Body of pancreas (tissue), 4 donors: ENCODE measurements around the gene HEXIM2. TPM values are rescaled to one million over a fixed set of nuclear protein-coding genes. Genes with fewer than 3 reads are reported as not detected.

Experiments
- ATAC-seq: fragments of 150-250 bp; one replicate; pipeline ENCODE4 v1.9.1; 2016
- DNase-seq, 4 donors: peaks; one replicate each; pipeline ENCODE4 v3.0.0-alpha.2; 2019
- H3K27ac ChIP-seq, 4 donors: fragments of 200-600 bp; sonication (generic); 1 replicate in 3 of 4; 2 replicates in 1 of 4; pipeline versions ENCODE4 v1.5.1 to v1.6.1; 2016 to 2019; ENCODE audit warnings: mild to moderate bottlenecking in 1 of 4, mixed read lengths in 1 of 4, moderate library complexity in 1 of 4
- H3K27me3 ChIP-seq, 2 donors: fragments of 200-600 bp; sonication (generic); one replicate each; pipeline ENCODE4 v1.6.0; 2016; ENCODE audit warnings: mild to moderate bottlenecking in 1 of 2
- H3K36me3 ChIP-seq, 2 donors: fragments of 200-600 bp; sonication (generic); replicated peaks in 1 of 2; 2 replicates each; pipeline ENCODE4 v1.5.1; 2016; ENCODE audit warnings: low read depth in 2 of 2; ENCODE audit not compliant: insufficient read depth in 1 of 2
- H3K4me1 ChIP-seq: fragments of 200-600 bp; sonication (generic); one replicate; pipeline ENCODE4 v1.6.0; 2016
- H3K4me3 ChIP-seq, 2 donors: fragments of 200-600 bp; sonication (generic); 1 replicate in 1 of 2; 2 replicates in 1 of 2; pipeline ENCODE4 v1.5.1; 2016 to 2019
- H3K9me3 ChIP-seq, 3 donors: fragments of 200-600 bp; sonication (generic); 1 replicate in 2 of 3; 2 replicates in 1 of 3; pipeline ENCODE4 v1.5.1; 2016
- CTCF ChIP-seq, 7 experiments: fragments of 450-650 bp in 4 of 7; fragments of 200-600 bp in 3 of 7; sonication (generic) in 3 of 7; IDR thresholded peaks; one replicate each; pipeline ENCODE4 v1.5.1; 2016 to 2019; ENCODE audit warnings: antibody characterized with exemption in 7 of 7
- POLR2A ChIP-seq, 3 donors: fragments of 450-650 bp; IDR thresholded peaks; one replicate each; pipeline ENCODE4 v1.6.1; 2016; ENCODE audit warnings: antibody characterized with exemption in 3 of 3, mild to moderate bottlenecking in 2 of 3
- WGBS, 2 donors: methylation state at CpG; one replicate each; pipeline ENCODE4 v1.1.5; 2017; 5-methylcytosine and 5-hydroxymethylcytosine counted together
- intact Hi-C: fragments of 100-400 bp; cut with DNase I; formaldehyde crosslinking; loops from one replicate; pipeline ENCODE4 v1.15.1; 2023
- total RNA-seq, 2 donors: library from RNA; depleted of rRNA; stranded (reverse); fragments of >200 nt; gene quantifications; one replicate each; pipeline ENCODE4 v1.1.0, GENCODE V29; 2016

HEXIM2 gene
- total RNA-seq, 2 donors from 2014 or later = 5.9 to 10.1 TPM

DNA sequence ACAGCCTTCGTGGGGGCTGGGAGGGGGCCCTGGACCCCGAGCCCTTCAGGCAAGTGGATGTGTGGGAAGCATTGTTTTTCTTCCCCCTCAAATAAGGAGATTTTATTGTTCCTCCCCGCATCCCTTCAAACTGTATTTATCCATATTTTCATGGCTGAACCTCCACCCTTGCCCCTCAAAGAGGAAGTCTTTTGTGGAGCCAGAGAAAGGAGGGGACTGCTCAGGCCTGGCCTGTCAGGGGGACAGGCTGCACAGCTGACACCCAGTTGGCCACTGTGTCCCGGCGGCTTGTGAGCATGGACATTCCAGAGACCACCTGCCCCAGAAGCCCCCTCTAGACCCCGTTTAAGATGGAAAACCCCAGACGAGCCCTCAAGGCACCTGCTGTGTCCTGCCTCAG lies 15.9 kb downstream of the HEXIM2 start:
- intact Hi-C loops = no loop called here
- no peak for DNase-seq
- Histone ChIP-seq H3K4me1 (peaks cover 22% of the 10 kb centered on the region), H3K36me3 (no peaks in the 10 kb centered on the region), H3K4me3 (no peak overlapping the region), H3K27me3 (no peaks in the 10 kb centered on the region), H3K27ac (no peak overlapping the region), H3K9me3 (no peaks in the 10 kb centered on the region)
- WGBS, 2 donors = 78 to 96% methylated on average over 5 to 7 of the region's 7 CpGs
- ATAC-seq = no peak
- TF ChIP-seq CTCF (IDR thresholded peaks at IDR 0.05) (no peak), POLR2A (IDR thresholded peaks at IDR 0.05) (no peak)

DNA sequence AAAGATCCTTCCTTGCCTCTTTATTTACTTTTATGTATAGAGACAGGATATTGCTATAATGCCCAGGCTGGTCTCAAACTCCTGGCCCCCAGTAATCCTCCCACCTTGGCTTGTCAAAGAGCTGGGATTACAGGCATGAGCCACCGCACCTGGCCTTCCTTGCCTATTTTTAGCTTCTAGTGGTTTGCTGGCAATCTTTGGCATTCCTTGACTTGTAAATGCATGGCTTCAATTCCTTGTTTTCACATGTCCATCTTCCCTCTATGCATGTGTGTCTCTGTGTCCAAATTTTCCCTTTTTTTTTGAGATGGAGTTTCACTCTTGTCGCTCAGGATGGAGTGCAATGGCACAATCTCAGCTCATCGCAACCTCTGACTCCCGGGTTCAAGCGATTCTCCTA lies 22.5 kb downstream of the HEXIM2 start:
- no peak overlapping the region for H3K4me3 ChIP-seq
- no peaks in the 10 kb centered on the region for H3K9me3 ChIP-seq
- intact Hi-C loops = no loop called here
- no peak overlapping the region for H3K27ac ChIP-seq
- WGBS, 2 donors = 93% methylated on average over 5 of the region's 5 CpGs
- DNase-seq = no peak
- ATAC-seq = no peak
- no peaks in the 10 kb centered on the region for H3K27me3 ChIP-seq
- no peak for TF ChIP-seq CTCF (IDR thresholded peaks at IDR 0.05)
- no peak for TF ChIP-seq POLR2A (IDR thresholded peaks at IDR 0.05)
- no peaks in the 10 kb centered on the region for H3K36me3 ChIP-seq
- no peaks in the 10 kb centered on the region for H3K4me1 ChIP-seq

DNA sequence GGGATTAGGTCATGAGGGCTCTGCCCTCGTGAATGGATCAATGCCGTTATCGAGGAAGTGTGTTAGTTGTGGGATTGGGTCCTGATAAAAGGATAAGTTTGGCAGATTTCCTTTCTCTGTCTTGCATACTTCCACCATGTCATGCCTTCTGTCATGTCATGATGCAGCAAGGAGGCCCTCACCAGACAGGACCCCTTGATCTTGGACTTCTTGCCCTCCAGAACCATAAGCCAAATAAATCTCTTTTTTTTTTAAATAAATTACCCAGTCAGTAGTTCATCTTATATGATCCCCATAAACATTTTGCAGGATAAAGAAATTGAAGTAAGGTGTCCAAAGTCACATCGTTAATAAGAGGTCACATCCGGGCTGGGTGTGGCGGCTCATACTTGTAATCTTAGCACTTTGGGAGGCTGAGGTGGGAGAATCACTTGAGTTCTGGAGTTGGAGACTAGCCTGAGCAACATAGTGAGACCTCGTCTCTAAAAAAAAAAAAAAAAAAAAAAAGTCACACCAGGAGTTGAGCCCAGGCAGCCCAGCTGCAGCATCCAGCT lies 25.2 kb downstream of the HEXIM2 start:
- H3K27ac ChIP-seq = no peak overlapping the region
- H3K4me3 ChIP-seq = no peak overlapping the region
- no peak for TF ChIP-seq POLR2A (IDR thresholded peaks at IDR 0.05)
- no peak for TF ChIP-seq CTCF (IDR thresholded peaks at IDR 0.05)
- no peak for ATAC-seq
- H3K27me3 ChIP-seq = no peaks in the 10 kb centered on the region
- 62 to 71% methylated on average over 7 of the region's 7 CpGs for WGBS, 2 donors
- peaks cover 12% of the 10 kb centered on the region for H3K4me1 ChIP-seq
- H3K36me3 ChIP-seq = no peaks in the 10 kb centered on the region
- intact Hi-C loops = no loop called here
- no peaks in the 10 kb centered on the region for H3K9me3 ChIP-seq
- DNase-seq = no peak

- intact Hi-C loops = no loop called here
- 57% methylated on average over 2 of the region's 2 CpGs for WGBS, 2 donors
These were observed 27.3 kb downstream of the HEXIM2 start for GRCh38 chr17:45189009-45189408.

More at GRCh38 chr17:45189009-45189408, 27.3 kb downstream of the HEXIM2 start:
- no peaks in the 10 kb centered on the region for H3K36me3 ChIP-seq
- no peaks in the 10 kb centered on the region for H3K9me3 ChIP-seq
- H3K27me3 ChIP-seq = no peaks in the 10 kb centered on the region
- no peak overlapping the region for H3K4me3 ChIP-seq
- ATAC-seq (no peak), DNase-seq (no peak)
- no peak overlapping the region for H3K27ac ChIP-seq
- H3K4me1 ChIP-seq = peaks cover 12% of the 10 kb centered on the region
- TF ChIP-seq CTCF (IDR thresholded peaks at IDR 0.05) (no peak), POLR2A (IDR thresholded peaks at IDR 0.05) (no peak)
